Fibroblast of lung (primary cell): Measurements from ENCODE around the gene CEP120. TPM values are rescaled to one million over a fixed set of nuclear protein-coding genes. Genes with fewer than 3 reads are reported as not detected.

Experiments used
- DNase-seq, 2 donors: peaks; one replicate each; pipeline versions ENCODE4 v3.0.0 to v3.0.0-alpha.2; 2010; ENCODE audit warnings: low read depth in 2 of 2
- H2AFZ ChIP-seq: 2 replicates; pipeline ENCODE4 v1.5.1; 2012; ENCODE audit warnings: low read length, control low read depth, inconsistent platforms
- H3K27ac ChIP-seq: 2 replicates; pipeline ENCODE4 v1.5.1; 2011; ENCODE audit warnings: low read length, control low read depth; ENCODE audit not compliant: insufficient read depth
- H3K27me3 ChIP-seq: 2 replicates; pipeline ENCODE4 v1.5.1; 2011; ENCODE audit warnings: mild to moderate bottlenecking, low read length; ENCODE audit not compliant: control insufficient read depth, insufficient read depth
- H3K36me3 ChIP-seq: 2 replicates; pipeline ENCODE4 v1.5.1; 2011; ENCODE audit warnings: low read length; ENCODE audit not compliant: control insufficient read depth, insufficient read depth
- H3K4me1 ChIP-seq: 2 replicates; pipeline ENCODE4 v1.5.1; 2011; ENCODE audit warnings: low read length; ENCODE audit not compliant: control insufficient read depth, insufficient read depth; ENCODE audit errors: extremely low read depth
- H3K4me2 ChIP-seq: 2 replicates; pipeline ENCODE4 v1.5.1; 2011; ENCODE audit warnings: low read length, control low read depth; ENCODE audit not compliant: insufficient read depth; ENCODE audit errors: extremely low read depth
- H3K4me3 ChIP-seq, 4 experiments: fragments of 200-600 bp in 1 of 4; sonication (generic) in 1 of 4; replicated peaks in 1 of 4; 2 replicates each; pipeline ENCODE4 v1.5.1; 2011 to 2016; ENCODE audit warnings: low read length in 4 of 4, low read depth in 3 of 4, mild to moderate bottlenecking in 3 of 4, control low read depth in 2 of 4, inconsistent platforms in 1 of 4, mixed read lengths in 1 of 4; ENCODE audit not compliant: insufficient read depth in 1 of 4; ENCODE audit errors: control extremely low read depth in 1 of 4
- H3K79me2 ChIP-seq: 2 replicates; pipeline ENCODE4 v1.5.1; 2012; ENCODE audit warnings: mild to moderate bottlenecking, low read length, inconsistent platforms; ENCODE audit not compliant: control insufficient read depth, insufficient read depth
- H3K9ac ChIP-seq: 2 replicates; pipeline ENCODE4 v1.5.1; 2011; ENCODE audit warnings: mild to moderate bottlenecking, low read length, control low read depth; ENCODE audit not compliant: insufficient read depth
- H3K9me3 ChIP-seq: 2 replicates; pipeline ENCODE4 v1.5.1; 2012; ENCODE audit warnings: low read depth, low read length; ENCODE audit not compliant: control insufficient read depth, insufficient read depth
- H4K20me1 ChIP-seq: 2 replicates; pipeline ENCODE4 v1.5.1; 2011; ENCODE audit warnings: low read length; ENCODE audit not compliant: control insufficient read depth, insufficient read depth; ENCODE audit errors: extremely low read depth
- CTCF ChIP-seq, 2 donors: IDR thresholded peaks in 1 of 2; conservative IDR thresholded peaks in 1 of 2; 1 replicate in 1 of 2; 2 replicates in 1 of 2; pipeline ENCODE4 v1.5.1; 2011 to 2012; ENCODE audit warnings: low read length in 2 of 2, control low read depth in 1 of 2, inconsistent platforms in 1 of 2, low read depth in 1 of 2, mild to moderate bottlenecking in 1 of 2
- EZH2 ChIP-seq: IDR thresholded peaks from 2 replicates; pipeline ENCODE4 v1.5.1; 2012; ENCODE audit warnings: low read length, control low read depth, mild to moderate bottlenecking; ENCODE audit errors: missing control alignments
- polyA plus RNA-seq, 2 donors: library from polyadenylated mRNA; depleted of rRNA in 1 of 2; stranded (reverse) in 1 of 2; unstranded in 1 of 2; fragments of >200 nt; gene quantifications; 2 replicates each; pipeline ENCODE4 v1.2.1, GENCODE V29; 2011 to 2012; ENCODE audit warnings: missing spikeins in 1 of 2
- total RNA-seq: library from RNA; depleted of rRNA; stranded (reverse); fragments of >200 nt; gene quantifications from 2 replicates; pipeline ENCODE4 v1.2.1, GENCODE V29; 2014

Gene CEP120
- total and polyA plus RNA-seq, 2 donors (not counting 1 experiment from before 2014, with no cell fraction given) = 14.8 to 22.3 TPM

DNA sequence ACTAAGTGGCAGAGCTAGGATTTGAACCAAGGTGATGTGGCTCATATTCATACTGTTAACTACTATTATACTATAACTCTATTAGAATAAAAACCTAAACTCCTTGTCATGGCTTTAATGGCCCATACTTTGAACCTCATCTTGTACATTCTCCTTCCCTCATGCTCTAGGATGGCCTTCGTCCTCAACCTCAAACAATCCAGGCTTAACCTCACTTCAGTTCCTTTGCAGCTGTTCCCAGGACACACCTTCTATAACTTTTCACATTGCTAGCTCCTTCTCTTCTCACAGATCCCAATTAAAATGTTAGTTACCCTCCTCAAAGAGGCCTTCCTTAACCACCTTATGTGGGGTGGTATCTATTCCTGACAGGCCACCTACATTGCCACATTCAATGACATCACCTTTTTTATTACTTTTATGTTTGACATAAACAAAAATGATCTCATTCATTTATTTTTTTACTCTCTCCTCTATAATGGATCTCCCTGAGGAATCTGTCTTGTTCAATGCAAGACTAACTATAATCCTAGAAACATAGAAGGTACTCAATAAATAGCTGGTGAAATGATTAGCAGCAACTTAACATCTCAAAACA, 53.7 kb downstream of the CEP120 start:
- Histone ChIP-seq H4K20me1 (no peaks in the 10 kb centered on the region), H2AFZ (no peak overlapping the region), H3K4me1 (no peaks in the 10 kb centered on the region), H3K9ac (no peak overlapping the region), H3K27me3 (no peaks in the 10 kb centered on the region), H3K4me3 (no peak overlapping the region), H3K9me3 (no peaks in the 10 kb centered on the region), H3K36me3 (no peaks in the 10 kb centered on the region), H3K79me2 (no peaks in the 10 kb centered on the region), H3K27ac (no peak overlapping the region), H3K4me2 (no peak overlapping the region)
- no peak for DNase-seq
- TF ChIP-seq EZH2 (no peak), CTCF (conservative IDR thresholded peaks at IDR 0.05 in 1 of 2, IDR thresholded peaks at IDR 0.05 in 1 of 2; ENCODE audit: low read depth in 1 of 2, low read length in 2 of 2) (no peak)

- H3K27ac ChIP-seq = no peak overlapping the region
- DNase-seq = peak; percentile 10 to 59
- no peak overlapping the region for H3K4me3 ChIP-seq
- H3K27me3 ChIP-seq = no peaks in the 10 kb centered on the region
- H4K20me1 ChIP-seq = no peaks in the 10 kb centered on the region
- no peaks in the 10 kb centered on the region for H3K79me2 ChIP-seq
- TF ChIP-seq EZH2 (no peak), CTCF (conservative IDR thresholded peaks at IDR 0.05 in 1 of 2, IDR thresholded peaks at IDR 0.05 in 1 of 2; ENCODE audit: low read depth in 1 of 2, low read length in 2 of 2) (peak in 1 of 2 donors; percentile 29)
- no peak overlapping the region for H3K9ac ChIP-seq
- H2AFZ ChIP-seq = no peak overlapping the region
- no peak overlapping the region for H3K4me2 ChIP-seq
- H3K4me1 ChIP-seq = no peaks in the 10 kb centered on the region
- no peaks in the 10 kb centered on the region for H3K9me3 ChIP-seq
- H3K36me3 ChIP-seq = no peaks in the 10 kb centered on the region
These were observed 55.5 kb downstream of the CEP120 start for GRCh38 chr5:123367739-123368138.

GRCh38 chr5:123365156-123365555, 58.0 kb downstream of the CEP120 start:
- Histone ChIP-seq H3K27ac (no peak overlapping the region), H3K9me3 (no peaks in the 10 kb centered on the region), H3K4me2 (no peak overlapping the region), H3K4me3 (no peak overlapping the region), H3K36me3 (no peaks in the 10 kb centered on the region), H3K9ac (no peak overlapping the region), H3K4me1 (no peaks in the 10 kb centered on the region), H3K27me3 (no peaks in the 10 kb centered on the region), H2AFZ (no peak overlapping the region), H4K20me1 (no peaks in the 10 kb centered on the region), H3K79me2 (no peaks in the 10 kb centered on the region)
- TF ChIP-seq CTCF (conservative IDR thresholded peaks at IDR 0.05 in 1 of 2, IDR thresholded peaks at IDR 0.05 in 1 of 2; ENCODE audit: low read depth in 1 of 2, low read length in 2 of 2) (no peak), EZH2 (no peak)
- DNase-seq = peak; percentile 13 to 53
